Activated T-cell treated with anti-CD3 and anti-CD28 coated beads, Interleukin-2, amount 50 U/mL, for 48 hours (primary cell): Measurements from ENCODE around the gene PTCHD4.
"Not testable (repeated sequence)": the region's sequence is repeated elsewhere in the genome, so short reads cannot be mapped to it uniquely, and the experiment has no call there.

ENCODE experiments used
- DNase-seq, 2 experiments: peaks; one replicate each; pipeline ENCODE4 v3.0.0-alpha.2; 2020

PTCHD4 gene

DNA sequence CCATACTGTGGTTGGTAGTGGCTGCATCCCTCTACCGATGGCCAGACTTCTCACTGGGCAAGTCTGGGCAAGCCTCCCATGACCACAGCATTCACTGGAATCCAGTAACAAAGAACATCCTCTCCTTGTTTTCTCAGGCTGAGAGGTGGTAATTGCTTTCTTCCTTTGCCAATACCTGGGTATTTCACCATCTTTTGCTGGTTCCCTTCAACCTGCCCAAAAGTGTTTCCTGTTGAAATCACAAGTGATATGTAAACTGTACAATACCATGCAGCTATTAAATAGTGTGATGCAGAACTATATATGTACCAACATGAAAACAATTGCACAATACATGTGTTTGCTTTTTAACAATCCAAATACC, at the start of gene PTCHD4:
Gene PTCHD4 (minus strand): TSS at position 55 of the 364 bp plus-strand sequence. CDS start 42,240 bp downstream, outside the sequence.
- DNase-seq = no peak

DNA sequence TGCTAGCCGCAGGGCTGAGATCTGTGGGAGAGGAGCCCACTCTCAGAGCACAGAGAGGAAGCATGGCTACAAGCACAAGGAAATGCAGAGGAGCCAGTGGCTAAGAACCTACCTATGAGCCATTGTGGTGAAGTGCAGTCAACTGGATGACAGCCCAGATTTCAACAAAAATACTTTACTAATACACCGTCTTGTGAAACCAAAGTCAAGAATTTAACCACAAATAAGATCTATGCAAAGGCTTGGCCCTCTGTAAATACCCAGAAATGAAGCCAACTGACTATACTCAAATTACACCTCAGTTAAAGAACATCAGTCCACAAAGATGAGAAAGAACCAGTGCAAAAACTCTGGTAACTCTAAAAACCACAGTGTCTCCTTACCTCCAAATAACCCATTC, 40.1 kb upstream of the PTCHD4 start:
- DNase-seq = no peak

DNA sequence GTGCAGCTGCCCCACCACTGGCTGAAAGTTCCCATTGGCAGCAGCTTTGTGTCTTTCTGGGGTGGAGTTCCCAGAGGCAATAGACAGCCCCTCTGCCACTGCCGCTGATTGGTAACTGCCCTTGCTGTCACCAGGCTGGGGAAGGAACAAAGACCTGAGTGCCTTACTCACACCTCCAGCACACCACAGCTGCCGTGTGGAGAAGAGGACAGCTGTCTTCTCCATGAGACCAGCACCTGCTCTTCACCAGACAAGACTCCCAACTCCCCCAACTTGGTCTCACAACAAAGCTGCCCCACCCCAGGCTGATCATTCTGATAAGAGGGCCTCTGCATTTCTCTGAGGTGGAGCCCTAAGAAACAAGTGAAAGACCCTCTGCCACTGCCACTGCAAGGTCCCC, 39.7 kb upstream of the PTCHD4 start:
- no peak for DNase-seq

DNA sequence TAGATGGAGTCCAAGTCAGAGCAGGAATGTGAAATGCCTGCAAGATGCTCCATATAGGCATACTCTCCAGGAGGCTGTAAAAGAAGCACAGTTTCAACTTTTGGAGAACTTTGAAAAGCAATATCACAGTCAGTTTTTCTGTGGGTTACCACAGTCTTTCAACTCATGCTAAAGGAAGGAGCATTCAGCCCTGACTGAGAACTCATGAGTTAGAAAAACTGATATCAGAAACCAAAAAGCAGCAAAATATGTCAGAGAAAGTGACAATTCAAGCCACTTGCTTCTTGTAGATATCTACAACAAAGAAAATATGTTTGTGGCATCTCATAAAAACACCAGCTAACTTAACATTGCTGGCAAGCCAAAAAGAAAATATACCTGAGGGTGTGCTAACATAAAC, 36.1 kb upstream of the PTCHD4 start:
- no peak for DNase-seq

DNA sequence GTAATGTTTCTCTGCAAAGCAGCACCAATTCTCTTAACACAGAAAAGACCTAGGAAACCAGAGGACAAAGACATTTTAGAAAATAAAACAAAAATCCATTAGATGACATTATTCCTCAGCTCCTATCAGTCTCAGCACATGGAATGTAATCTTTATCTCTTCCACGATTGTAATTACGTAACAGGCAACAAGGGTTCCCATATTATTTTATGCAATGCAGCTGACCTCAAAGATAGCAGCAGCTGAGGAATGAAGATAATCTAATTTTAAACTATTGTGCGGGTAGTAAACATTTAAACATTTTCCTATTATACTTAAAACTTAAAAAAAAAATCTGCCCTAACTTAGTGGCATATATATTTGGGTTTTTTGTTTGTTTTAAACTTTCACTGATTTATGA, 33.0 kb upstream of the PTCHD4 start:
- no peak for DNase-seq

DNA sequence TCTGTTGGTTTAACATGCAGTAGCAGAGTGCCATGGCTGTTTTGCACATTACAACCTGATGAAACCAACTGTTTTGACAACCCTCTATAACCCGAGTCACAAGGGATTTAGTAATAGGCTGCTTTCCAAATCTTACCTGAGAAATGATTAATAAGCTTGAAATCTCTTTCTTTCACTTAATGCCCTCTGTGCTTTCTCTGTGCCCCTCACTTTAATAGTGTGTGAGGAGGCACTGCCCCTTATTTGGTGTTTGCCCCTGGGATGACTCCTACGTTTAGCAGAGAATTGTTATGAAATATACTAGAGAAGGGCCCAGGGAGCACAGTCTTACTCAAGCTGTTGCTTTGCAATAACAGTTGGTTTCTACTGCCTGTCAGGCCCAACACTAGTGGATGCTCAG, 31.0 kb upstream of the PTCHD4 start:
- no peak for DNase-seq

DNA sequence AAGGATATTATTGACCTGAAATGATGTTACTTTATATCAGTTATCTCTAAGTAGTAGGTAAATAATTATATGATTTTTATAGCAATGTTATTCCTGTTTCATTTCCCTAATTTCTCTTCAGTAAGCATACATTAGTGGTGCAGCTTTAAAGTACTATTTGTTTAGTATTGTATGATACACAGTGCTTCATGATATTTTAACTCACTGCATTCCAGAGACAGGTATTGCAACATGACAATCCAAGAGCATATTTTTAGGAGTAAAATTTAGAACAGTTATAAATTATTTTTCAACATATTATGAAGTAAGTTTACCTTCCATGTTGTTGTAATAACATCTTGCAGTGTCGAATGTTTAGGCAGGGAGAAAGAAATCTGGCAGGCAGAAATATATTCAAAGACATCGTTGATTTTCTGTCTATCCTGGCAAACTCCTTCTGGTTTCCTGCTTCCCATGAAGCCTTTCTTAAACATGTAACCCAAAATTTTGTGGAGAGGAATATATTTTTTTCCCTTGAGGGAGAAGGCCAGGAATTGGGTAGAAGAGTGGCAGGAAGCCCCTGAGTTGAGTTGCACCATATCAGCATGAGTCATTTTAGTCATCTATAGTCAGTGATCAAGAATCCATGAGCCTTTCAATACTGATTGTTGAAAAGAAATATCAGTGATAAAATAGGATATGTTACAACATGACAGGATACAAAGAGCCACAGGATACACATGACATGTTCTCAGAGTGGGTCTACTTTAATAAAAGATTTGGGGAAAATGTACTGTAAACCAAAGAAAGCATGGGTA, 29.0 kb upstream of the PTCHD4 start:
- no peak for DNase-seq

DNA sequence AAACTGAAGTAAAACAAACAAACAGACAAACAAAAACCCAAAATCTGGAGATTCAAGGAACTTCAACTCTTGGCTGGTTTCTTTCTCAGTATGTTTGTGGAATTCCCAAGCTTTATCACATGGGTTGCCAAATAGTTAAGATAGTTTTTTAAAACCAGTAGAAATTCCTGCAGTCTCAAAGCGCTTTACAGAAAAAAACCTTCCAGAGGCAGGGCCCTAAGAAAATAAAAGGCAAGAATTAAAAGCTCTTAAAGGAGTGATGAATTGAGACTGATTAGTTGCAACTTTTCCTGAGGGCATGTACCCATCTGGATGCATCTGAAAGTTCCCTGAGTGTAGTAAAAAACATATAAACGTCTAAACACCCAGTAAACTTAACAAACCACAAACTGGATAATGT, 25.9 kb upstream of the PTCHD4 start:
- no peak for DNase-seq

DNA sequence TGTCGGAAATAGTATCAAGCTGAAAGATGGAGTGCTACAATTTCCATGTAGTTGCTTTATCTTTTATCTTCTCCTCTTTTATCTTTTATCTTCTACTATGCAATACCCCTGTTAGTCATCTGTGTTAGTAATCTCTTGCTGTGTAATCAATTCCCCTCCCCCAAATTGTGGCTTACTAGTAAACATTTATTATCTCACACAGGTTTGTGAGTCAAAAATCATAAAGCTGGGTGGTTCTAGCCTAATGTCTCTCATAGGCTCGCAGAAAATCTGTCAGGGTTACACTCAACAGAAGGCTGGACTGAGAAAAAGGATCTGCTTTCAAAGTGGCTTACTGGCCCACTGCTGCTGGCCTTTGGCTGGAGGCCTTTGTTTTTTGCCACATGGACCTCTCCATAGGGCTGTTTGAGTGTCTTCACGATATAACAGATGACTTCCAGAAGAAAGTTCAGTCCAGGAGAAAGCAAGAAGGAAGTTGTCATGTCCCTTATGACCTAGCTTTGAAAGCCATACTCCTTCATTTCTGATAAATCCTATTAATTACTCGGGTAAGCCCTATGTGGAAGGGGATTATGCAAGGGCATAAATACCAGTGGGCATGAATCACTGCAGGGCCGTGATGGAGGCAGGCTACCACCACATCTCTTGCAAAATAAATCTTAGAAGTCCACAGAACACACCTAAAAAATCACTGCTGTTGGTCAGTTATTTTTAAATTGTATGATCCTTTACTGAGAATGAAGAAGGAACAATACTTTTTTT, 24.5 kb upstream of the PTCHD4 start:
- no peak for DNase-seq

DNA sequence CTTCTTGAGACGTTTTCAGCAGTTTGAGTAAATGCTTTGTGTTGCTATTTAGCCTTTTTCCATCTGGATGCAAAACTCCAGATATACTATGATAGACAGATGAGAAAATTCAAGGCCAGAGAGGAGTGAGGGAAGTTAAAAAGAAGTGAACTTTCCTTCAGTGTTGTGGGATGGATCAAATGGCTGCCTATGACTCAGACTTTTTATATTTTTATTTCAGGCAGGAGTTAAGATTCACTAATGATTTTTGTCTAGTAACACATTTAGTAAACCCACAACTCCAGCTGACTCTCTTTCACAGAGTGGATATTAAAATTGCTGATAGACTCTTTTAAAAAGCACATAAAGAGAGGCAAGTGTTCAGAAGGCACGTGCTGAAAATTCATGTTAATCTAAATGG, 23.2 kb upstream of the PTCHD4 start:
- DNase-seq = no peak

DNA sequence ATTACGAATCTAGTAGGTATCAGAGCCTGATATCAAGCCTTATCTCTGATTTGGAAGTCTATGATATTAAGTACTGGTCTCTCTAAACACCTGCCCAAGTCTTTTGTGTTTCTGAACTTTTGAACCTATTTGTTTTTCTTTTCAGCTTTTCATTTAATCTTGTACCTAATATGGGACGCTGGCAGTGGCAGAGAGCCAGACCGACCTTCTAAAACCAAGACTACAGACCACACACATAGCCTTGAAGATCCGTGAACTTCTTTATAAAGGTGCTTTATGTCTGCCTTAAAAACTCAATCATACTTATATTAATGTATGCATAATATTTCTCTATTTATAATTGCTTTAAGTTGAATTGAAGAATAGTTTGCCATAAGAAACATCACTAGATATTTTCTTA, 12.6 kb upstream of the PTCHD4 start:
- DNase-seq = no peak

DNA sequence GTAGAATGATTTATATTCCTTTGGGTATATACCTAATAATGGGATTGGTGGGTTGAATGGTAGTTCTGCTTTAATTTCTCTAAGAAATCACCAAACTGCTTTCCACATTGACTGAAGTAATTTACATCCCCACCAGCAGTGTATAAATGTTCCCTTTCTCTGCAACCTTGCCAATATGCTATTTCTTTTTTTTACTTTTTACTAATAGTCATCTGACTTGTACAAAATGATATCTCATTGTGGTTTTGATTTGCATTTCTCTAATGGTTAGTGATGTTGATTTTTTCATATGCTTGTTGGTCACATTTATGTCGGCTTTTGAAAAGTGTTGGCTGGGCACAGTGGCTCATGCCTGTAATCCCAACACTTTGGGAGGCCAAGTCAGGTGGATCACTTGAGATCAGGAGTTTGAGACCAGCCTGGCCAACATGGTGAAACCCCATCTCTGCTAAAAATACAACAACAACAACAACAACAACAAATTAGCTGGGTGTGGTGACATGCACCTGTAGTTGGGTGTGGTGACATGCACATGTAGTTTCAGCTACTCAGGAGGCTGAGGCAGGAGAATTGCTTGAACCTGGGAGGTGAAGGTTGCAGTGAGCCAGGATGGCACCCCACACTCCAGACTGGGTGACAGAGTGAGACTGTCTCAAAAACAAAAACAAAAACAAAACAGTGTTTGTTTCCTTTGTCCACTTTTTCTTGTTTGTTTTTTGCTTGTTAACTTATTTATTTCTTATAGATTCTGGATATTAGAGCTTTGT, 11.2 kb upstream of the PTCHD4 start:
- DNase-seq = not testable (repeated sequence)

DNA sequence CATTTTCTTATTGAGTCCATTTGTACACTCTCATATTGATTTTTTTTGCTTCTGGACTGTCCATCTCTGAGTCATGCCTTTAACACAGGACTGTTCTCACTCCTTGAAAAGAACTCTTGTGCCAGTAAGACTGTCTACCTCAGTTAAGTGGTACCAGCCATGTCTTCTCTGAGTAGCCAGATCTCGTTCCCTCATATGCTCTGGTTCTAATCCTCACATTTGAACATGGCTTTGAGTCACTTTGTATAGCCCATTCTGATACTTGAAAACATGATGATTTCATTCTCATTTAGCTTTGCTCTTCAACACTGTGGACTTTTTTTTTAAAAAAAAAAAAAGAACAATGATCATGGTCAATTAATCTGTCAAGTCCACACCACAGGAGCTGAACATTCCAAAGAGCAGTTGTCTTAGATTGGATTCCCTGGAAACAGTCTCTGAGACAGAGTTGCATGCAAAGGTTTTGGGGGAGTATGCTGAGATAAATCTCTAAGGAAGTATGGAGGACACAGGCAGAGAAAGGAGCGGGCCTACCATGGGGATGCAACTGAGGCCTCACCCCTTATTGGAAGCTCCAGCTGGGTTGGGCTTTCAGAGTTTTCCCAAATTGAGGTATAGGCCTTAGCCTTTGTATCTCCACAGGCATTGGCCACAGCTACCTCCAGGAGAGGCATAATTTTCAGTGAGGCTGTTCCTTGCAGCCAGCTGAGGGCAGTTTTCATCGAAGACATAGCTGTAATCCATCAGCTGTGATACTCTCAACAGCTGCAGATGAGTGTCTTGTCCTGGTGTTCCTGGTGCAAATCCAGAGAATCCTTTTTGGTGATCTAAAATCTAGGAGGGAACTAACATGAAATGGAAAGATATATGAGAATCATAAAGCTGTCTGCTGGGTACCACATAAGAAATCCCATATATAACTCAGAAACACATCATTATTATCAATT, 6.0 kb upstream of the PTCHD4 start:
- DNase-seq = no peak

DNA sequence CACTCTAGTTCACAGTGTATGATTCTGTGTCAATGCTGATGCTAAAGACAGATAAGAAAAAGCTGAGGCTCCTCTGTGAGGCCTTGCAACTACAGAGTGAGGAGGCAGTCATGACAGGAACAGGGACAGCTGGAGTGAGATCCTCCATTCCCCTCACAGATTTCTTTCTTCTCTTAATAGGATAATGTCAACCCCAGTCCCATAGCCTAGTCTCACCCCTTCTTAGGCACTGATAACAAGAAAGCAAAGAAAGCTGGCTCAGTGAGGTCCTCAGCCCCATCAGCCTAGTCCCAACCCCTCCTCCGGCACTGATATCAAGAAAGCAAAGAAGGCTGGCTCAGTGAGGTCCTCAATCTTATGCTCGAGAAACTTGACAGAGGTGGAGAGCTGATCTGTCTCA, 2.1 kb upstream of the PTCHD4 start:
- DNase-seq = no peak

DNA sequence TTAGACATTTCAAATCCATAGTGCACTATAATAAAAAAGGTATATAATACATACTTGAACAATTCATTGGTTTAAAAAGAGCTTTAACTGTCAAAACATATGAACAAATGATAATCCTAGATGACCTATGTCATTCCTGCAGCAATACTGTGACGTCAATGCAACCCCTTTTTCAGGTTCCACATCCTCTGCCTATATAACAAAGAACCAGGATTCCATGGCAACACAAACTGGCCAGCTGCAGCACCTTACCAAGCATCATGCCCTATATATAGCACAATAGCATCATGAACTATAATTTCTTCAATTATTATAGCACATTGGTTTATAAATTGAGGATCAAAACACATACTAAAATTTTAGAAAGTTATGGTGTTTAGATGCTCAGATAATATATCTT, 578 bp upstream of the PTCHD4 start:
- no peak for DNase-seq

DNA sequence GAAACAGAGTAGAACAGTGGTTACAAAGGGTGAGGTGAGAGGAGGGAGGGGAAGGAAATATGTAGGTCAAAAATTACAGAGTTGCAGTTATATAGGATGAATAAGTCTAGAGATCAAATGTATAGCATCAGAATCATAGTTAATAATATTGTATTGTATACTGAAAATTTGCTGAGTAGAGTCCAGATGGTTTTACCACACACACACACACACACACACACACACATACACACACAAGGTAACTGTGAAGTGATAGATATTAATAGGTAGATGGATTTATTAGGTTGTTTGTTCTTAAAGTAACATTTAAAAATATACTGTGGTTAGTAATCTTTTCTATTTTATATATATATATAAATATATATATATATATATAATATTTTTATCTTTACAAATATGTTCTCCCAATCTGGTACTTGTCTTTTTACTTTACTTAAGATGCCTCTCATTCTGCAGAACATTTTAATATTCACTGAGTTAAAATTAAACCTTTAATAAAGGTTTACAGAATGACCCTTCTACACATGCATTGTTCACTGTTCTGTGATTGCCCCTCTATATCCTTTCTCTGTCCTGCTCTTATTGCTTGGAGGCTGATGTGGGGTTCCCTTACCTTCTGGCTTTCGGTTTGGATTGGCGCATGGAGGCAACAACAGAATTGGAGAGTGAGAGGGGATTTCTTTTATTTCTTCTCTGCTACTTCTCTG, 408 bp downstream of the PTCHD4 start:
- no peak for DNase-seq

DNA sequence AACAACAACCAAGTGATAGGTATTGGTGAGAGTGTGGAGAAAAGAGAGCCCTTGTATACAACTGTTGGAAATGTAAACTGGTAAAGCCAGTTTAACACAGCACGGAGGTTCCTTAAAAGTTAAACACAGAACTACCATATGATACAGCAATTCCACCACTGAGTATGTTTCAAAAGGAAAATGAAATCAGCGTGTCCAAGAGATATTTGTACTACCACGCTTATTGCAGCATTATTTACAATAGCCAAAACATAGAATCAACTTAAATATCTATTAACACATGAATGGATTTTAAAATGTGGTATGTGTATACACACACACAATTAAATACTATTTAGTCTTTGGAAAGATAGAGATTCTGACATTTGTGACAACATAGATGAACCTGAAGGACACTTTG, 1.1 kb downstream of the PTCHD4 start:
- DNase-seq = no peak

DNA sequence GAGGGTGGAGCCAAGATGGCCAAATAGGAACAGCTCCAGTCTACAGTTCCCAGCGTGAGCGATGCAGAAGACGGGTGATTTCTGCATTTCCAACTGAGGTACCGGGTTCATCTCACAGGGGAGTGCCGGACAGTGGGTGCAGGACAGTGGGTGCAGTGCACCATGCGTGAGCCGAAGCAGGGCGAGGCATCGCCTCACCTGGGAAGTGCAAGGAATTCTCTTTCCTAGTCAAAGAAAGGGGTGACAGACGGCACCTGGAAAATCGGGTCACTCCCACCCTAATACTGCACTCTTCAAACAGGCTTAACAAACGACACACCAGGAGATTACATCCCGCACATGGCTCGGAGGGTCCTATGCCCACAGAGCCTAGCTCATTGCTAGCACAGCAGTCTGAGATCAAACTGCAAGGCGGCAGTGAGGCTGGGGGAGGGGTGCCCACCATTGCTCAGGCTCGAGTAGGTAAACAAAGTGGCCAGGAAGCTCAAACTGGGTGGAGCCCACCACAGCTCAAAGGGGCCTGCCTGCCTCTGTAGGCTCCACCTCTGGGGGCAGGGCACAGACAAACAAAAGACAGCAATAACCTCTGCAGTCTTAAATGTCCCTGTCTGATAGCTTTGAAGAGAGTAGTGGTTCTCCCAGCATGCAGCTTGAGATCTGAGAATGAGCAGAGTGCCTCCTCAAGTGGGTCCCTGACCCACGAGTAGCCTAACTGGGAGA, 8.4 kb downstream of the PTCHD4 start:
- DNase-seq = not testable (repeated sequence)

DNA sequence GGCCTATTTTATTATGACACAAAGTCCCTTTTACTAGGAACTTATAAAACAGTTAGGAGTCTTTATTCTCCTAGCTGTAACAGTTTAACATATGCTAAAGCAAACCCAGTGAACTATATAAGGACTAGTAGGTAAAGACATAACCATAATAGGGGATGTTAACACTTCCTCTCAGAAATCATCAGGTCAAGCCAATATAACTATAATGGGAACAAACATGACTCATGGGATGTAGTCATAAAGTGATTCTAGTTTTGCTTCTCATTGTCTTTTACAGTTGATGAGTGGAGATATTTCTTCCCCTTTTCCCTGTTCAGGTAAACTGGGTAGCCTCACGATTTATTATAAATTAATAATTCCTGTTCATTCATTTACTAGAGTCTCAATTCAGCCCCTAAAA, 9.7 kb downstream of the PTCHD4 start:
- DNase-seq = no peak

DNA sequence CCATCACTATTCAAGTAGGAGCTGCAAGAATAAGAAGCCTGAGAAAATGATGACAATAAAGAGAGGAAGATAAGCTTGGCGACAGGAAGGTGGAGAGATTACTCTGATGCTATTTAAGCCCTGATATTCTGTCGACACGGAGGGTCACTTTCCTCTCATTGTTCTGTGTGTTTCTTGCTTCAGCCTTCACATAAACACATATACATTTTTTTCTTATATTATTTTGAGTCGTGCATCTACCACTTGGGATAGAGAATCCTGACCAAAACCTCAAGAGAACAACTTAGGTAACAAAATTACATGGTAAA, 10.5 kb downstream of the PTCHD4 start:
- DNase-seq = no peak
